Measurements from ENCODE around the gene ALOX15.

- TF ChIP-seq CTCF (IDR thresholded peaks at IDR 0.05; ENCODE audit: borderline replicate concordance, extremely low read depth, low read length, poor library complexity, severe bottlenecking) (no peak), EZH2 (IDR thresholded peaks at IDR 0.05; ENCODE audit: borderline replicate concordance, low read depth, low read length, severe bottlenecking) (no peak)
Measured at GRCh38 chr17:4676791-4677190, 35.3 kb upstream of the ALOX15 start.
